ENCODE measurements around the gene NOA1.

The NOA1 gene

DNA sequence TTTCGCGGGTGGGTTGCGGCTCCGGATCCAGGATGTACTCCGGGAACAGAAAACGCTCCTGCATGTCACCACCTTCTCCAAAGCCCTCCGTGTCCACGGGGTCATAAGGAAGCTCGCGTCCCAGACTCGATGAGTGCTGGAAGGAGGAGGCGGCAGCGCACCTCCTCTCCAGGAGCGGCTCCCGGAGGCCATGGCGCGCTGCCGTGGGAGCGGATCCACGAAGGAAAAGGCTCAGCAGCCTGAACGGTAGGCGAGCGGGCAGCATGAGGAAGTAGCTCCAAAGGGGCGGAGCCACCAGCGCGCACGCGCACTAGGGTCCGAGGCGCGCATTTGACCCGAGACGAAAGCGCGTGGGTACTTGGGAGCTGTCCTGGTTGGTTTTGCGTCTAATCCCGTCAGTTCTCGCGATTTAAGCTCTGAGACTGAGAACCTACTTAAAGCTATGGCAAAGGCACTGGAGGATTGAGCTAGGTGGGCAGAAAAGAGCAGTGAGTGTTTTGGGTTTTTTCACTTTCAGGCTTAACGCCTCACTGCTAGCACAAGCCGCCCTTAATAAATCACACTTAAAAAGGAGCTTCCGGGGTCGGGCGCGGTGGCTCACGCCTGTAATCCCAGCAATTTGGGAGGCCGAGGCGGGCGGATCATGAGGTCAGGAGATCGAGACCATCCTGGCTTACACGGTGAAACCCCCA is at the start of gene NOA1:
TSS of gene NOA1 (minus strand) at position 286 of the 692 bp plus-strand sequence. CDS start at position 265, 21 bp downstream.
- peak; percentile 96 for DNase-seq (ENCODE audit: low spot score)

DNA sequence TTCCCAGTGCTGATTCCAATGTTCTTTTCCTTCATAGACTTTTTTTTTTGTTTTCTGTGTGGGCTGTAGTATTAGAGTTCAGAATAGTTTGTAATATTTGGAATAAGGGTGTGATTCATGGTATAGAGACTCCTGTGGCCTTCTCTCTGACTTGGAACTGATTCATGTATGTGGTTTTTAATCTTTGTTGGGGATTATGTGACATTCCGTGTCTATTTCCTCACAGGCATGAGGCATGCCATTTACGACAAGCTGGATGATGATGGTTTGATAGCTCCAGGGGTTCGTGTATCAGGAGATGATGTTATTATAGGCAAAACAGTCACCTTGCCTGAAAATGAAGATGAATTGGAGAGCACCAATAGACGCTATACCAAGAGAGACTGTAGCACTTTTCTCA is 45.7 kb upstream of the NOA1 start:
- no peak for DNase-seq (ENCODE audit: low spot score)

DNA sequence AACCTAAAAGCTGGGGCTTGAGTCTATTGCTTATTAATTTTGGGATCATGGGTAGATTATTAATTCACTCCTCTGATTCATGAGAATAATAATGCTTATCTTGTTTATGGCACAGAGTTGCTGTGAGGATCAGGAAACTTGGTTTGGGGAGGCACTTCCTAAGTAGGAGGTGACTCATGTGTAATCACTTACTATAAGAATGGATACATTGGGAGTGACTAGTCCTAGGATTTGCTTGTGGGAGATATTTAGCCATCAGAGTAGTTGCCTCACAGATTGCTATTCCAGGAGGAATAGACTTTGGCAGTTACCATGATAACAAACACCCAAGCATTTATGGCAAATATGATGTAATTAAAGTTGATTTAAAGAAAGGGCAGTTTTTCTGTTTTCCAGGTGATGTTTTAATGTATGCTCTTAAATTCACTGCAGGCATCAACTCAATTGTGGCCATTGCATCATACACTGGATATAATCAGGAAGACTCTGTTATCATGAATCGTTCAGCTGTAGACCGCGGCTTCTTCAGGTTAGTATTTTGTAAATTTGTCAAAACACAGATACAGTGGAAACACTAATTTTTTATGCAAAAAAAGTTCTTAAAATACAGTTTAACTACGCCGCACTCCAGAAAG is 43.2 kb upstream of the NOA1 start:
- DNase-seq (ENCODE audit: low spot score): no peak

DNA sequence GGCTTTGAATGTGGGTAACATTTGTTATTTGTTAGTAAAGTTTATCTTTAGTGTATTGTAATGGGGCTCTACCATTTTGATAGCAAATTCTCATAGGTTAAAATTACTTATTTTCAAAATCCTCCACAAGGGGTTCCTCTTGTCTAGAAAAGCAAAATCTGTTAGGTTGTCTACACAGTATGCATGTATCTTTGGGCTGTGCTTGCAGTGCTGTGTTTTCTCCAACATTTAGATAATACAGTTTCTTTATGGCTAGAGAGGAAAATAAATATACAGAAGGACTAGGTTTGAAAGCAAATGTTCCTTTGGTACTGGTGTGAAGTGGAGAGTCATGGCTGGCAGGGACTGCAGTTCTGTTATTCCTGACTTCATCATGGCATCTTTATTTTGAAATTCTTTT is 41.6 kb upstream of the NOA1 start:
- DNase-seq (ENCODE audit: low spot score): no peak

DNA sequence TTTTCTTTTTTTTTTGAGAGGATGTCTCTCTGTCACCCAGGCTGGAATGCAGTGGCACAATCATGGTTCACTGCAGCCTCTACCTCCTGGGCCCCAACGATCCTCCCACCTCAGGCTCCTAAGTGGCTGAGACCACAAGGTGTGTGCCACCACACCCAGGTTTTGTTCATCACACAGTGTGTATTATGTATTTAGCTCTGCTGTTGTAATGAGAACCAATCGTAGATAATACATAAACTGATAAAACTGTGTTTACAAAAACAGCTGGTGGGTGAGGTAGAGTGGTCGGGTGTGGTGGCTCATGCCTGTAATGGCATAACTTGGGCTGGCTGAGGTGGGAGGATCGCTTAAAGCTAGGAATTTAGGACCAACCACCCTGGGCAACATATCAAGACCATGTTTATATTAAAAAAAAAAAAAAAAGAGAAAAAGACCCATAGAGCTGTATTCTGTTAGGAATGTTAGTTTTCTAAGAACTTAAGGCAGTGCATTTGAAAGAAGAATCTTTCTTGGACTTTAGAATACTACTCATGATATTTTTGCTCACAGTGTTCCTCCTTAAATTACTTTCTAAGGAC is 36.2 kb upstream of the NOA1 start:
- no peak for DNase-seq (ENCODE audit: low spot score)

GRCh38 chr4:56999751-57000150 is 22.3 kb upstream of the NOA1 start:
- DNase-seq (ENCODE audit: low spot score): no peak

DNA sequence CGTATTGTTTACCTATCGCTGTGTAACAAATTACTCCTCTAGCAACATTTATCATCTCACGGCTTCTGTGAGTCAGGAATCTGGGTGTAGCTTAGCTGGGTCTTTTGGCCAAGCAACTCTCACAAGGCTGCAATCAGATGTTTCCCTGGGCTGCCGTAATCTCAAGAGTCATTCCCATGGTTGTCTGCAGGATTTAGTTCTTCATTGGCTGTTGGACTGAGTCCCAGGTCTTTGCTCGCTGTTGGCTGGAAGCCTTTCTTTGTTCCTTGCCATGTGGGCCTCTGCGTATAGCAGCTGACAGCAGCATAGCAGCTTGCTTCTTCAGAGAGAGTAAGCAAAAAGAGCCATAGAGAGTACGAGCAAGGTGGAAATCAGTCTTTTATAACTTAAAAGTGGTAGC is 18.1 kb upstream of the NOA1 start:
- peak; percentile 91 for DNase-seq (ENCODE audit: low spot score)

DNA sequence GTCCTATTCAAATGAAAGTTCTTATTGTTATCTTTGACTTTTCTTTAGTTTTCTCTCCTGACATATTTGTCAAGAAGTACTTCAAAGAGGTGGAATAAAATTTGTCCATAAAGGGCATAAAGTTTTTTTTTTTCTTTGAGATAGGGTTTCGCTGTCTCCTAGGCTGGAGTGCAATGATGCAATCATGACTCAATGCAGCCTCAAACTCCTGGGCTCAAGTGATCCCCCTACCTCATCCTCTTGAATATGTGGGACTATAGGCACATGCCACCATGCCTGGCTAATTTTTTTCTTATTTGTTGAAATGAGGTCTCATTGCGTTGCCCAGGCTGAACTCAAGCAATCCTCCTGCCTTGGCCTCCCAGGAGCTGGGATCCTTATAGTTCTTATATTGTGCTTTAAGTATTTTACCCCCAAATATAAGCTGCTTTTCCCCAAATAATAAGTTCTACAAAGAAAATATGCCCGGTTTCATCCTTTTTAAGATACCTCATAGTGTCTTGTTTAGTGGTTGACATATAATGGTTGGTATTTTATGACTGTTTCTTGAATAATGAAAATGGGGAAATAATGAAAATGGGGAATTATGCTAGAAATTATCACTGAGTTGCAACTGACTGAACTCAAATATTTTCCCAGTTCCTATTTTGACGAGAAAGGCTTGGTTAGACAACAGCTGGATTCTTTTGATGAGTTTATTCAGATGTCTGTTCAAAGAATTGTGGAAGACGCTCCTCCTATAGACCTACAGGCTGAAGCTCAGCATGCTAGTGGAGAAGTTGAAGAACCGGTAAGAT is 12.9 kb upstream of the NOA1 start:
- no peak for DNase-seq (ENCODE audit: low spot score)

DNA sequence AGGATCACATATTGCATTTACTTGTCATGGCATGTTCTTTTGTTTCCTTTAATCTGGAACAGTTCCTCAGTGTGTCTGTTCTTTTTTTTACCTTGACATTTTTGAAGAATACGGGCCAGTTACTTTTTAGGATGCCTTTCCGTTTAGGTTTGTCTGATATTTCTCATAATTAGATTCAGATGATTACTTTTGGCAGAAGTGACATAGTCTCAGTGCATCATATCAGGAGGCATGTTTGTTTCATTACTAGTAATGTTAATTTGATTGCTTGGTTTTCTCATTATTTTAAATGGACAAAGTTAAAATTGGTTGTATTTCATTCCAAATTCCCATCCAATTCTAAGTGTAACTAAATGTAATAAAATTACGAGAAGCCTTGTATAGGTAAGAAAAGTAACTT is 9.5 kb upstream of the NOA1 start:
- no peak for DNase-seq (ENCODE audit: low spot score)

GRCh38 chr4:56986192-56986591 is 8.8 kb upstream of the NOA1 start:
- DNase-seq (ENCODE audit: low spot score): no peak

GRCh38 chr4:56981795-56982201 is 4.4 kb upstream of the NOA1 start:
- DNase-seq (ENCODE audit: low spot score): no peak

GRCh38 chr4:56979421-56980072 is 2.1 kb upstream of the NOA1 start:
- no peak for DNase-seq (ENCODE audit: low spot score)

DNA sequence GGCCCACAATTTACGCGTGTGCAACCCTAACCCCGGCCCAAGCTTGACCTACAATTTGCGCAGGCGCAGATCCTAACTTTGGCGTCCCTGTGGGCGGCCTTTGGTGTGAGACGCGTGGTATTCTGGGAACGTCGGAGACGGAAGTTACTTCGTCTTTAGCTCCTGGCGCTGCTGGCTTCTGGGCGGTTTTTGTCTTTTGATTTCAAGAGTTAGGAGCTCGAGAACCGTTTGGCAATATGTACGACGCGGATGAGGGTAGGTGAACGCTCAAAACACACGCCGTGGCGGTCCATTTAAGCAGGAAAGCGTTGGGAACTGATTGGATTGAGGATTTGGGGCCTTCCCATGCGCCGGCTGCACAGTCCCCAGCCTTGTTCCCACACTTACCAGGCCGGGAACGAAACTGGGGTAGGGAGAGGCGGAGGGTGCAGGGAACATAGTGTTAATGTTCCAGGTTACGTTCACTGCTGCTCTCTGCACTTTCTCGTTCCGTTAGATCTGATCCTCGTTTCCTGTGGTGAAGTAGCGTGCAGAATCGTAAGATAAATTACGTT is 1.4 kb upstream of the NOA1 start, which contains the start of gene POLR2B:
TSS of gene POLR2B (plus strand) at position 147 of the 554 bp plus-strand sequence. CDS start at position 237, 90 bp downstream.
- peak; percentile 95 for DNase-seq (ENCODE audit: low spot score)

DNA sequence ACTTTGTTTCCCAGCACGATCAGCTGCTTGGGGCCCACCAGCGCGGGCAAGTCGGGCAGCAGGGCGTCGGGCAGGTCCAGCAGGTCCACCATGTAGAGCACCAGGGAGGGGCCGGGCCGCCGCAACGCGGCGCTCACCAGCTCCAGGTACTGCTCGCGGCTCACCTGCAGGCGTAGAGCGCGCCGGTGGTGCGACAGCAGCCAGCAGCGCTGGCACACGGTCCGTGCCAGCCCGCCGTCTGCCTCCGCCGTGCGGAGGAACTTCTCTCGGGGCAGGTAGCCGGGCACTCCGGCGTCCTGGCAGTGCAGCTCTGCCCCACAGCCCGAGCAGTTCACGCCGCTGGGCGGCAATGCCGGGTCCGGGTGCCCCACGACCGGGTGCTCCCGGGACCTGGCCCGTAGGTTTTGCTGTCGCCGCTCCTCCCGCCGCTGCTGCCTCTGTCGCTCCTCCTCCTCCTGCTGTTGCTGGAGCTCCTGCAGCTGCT is 527 bp downstream of the NOA1 start:
- no peak for DNase-seq (ENCODE audit: low spot score)

- no peak for DNase-seq (ENCODE audit: low spot score)
Measured at GRCh38 chr4:56976283-56976836, 1.0 kb downstream of the NOA1 start.

GRCh38 chr4:56973336-56973735 is 4.1 kb downstream of the NOA1 start:
- no peak for DNase-seq (ENCODE audit: low spot score)

DNA sequence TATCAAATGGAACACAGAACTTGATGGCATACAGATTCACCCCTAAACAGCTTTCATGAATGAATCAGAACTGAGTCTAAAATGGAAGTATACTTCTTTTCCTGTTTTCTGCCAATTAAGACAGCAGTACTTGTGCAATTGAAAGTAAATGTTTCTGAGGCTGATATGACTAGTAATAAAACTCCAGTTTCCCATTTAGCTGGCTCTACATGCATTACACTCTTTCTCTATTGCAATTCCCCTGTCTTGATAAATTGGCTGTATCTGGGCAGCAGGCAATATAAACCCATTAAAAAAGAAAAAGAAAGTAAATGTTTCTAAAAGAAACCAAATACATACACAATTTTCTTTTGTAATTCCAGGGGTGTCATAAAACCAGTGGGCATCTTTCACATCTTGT is 4.6 kb downstream of the NOA1 start:
- no peak for DNase-seq (ENCODE audit: low spot score)

DNA sequence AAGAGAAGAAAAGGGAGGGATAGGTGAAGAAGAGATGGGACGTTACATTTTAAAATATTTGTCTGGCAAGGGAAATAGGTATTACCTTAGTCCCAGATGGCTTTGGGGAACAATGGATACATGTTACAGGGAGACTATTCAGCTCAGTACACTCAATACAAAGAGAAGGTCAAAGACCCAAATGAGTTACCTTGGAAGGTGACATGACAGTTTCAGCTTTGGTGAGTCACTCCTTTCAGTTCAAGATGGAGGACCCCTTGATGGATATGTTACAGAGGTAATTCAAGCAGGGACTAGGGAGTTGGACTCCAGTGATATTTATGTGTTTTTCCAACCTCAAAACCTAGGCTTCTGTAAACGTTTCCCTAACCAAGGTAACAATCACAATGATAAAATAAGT is 5.0 kb downstream of the NOA1 start:
- DNase-seq (ENCODE audit: low spot score): no peak

DNA sequence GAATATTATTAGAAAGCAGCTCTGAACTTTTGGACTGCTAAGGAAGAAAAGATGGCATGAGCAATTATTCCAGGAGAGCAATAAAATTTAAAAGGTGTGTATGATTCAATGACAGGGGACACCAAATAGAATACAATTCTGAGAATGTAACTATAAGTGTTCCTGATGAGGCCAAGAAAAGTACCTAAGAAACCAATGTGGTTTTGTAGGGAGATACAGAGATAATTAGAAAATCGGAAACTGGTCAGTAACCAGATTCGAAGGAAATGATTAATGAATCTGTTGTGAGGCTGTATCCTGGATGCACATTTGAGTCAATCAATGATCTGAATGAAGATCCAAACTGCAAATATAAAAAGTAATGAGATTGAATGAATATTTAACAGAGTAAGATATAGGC is 6.0 kb downstream of the NOA1 start:
- no peak for DNase-seq (ENCODE audit: low spot score)

- DNase-seq (ENCODE audit: low spot score): no peak
Measured at GRCh38 chr4:56961107-56961500, 16.3 kb downstream of the NOA1 start.

- DNase-seq (ENCODE audit: low spot score): no peak
Measured at GRCh38 chr4:56959100-56959499, 18.3 kb downstream of the NOA1 start.

Measured in globus pallidus (tissue), 1 donor.